K562 (cell line): ENCODE data around the gene MAP1S. TPM values are rescaled to one million over a fixed set of nuclear protein-coding genes. Genes with fewer than 3 reads are reported as not detected.

ENCODE experiments used
- ATAC-seq: fragments of 200-7000 bp; cut with Tn5 transposase; 3 replicates; pipeline ENCODE4 v1.9.1; 2020; ENCODE audit warnings: moderate library complexity
- BruUV-seq: library from RNA; stranded (reverse); fragments of 400-500 nt; replicated peaks from 2 replicates; lab custom pipeline; 2021; lab: Mats Ljungman, UMichigan
- CTCF ChIA-PET: fragments of 300-600 bp; formaldehyde crosslinking; extraction: SDS; loops from one replicate; lab custom pipeline; 2021; ENCODE audit warnings: low intra/inter-chr PET ratio; lab: Yijun Ruan, JAX
- POLR2A ChIA-PET: fragments of 300-600, 350-650 bp; sonication (Branson Sonifier 250); formaldehyde crosslinking; extraction: SDS; loops from one replicate; lab custom pipeline; 2021; ENCODE audit warnings: antibody characterized with exemption, inconsistent platforms; lab: Yijun Ruan, JAX
- DNase-seq, 4 experiments: peaks; one replicate each; pipeline versions ENCODE4 v3.0.0 to v3.0.0-alpha.2; 2011 to 2018; ENCODE audit warnings: low spot score in 3 of 4, mixed read lengths in 3 of 4; ENCODE audit errors: extremely low read depth in 1 of 4
- FAIRE-seq: peaks from 2 replicates; lab custom pipeline; 2011; peaks lifted over from hg19 to GRCh38; lab: Jason Lieb, UNC
- H2AFZ ChIP-seq: 2 replicates; pipeline ENCODE4 v1.6.0; 2011; ENCODE audit warnings: low read depth, low read length, control low read depth, inconsistent platforms
- H3K27ac ChIP-seq: fragments of 200-600 bp; 3 replicates; pipeline ENCODE4 v1.8.0; 2011; ENCODE audit warnings: low read depth, mild to moderate bottlenecking, control low read depth, inconsistent platforms, low read length, moderate library complexity, mixed read lengths; ENCODE audit errors: extremely low read depth
- H3K27me3 ChIP-seq, 2 experiments: fragments of 300-600 bp in 1 of 2; 2 replicates in 1 of 2; 3 replicates in 1 of 2; pipeline versions ENCODE4 v1.6.0 to v1.8.0; 2011; ENCODE audit warnings: inconsistent platforms in 2 of 2, low read length in 2 of 2, mild to moderate bottlenecking in 1 of 2, mixed read lengths in 1 of 2, moderate library complexity in 1 of 2; ENCODE audit not compliant: control insufficient read depth in 2 of 2, insufficient read depth in 2 of 2
- H3K36me3 ChIP-seq: fragments of 300-600 bp; 3 replicates; pipeline ENCODE4 v1.8.0; 2011; ENCODE audit warnings: mild to moderate bottlenecking, low read length, inconsistent platforms; ENCODE audit not compliant: control insufficient read depth, insufficient read depth
- H3K4me1 ChIP-seq, 2 experiments: fragments of 200-600 bp in 1 of 2; replicated peaks in 1 of 2; 2 replicates in 1 of 2; 3 replicates in 1 of 2; pipeline versions ENCODE4 v1.5.1 to v1.8.0; 2011; ENCODE audit warnings: inconsistent platforms in 2 of 2, low read length in 2 of 2, mild to moderate bottlenecking in 1 of 2, mixed read lengths in 1 of 2, moderate library complexity in 1 of 2; ENCODE audit not compliant: control insufficient read depth in 2 of 2, insufficient read depth in 2 of 2
- H3K4me2 ChIP-seq: 2 replicates; pipeline ENCODE4 v1.6.1; 2011; ENCODE audit warnings: low read length, control low read depth, inconsistent platforms, mixed read lengths; ENCODE audit not compliant: insufficient read depth
- H3K4me3 ChIP-seq: fragments of 200-600 bp; sonication (generic), shearing (Covaris generic); 2 replicates; pipeline ENCODE4 v1.5.1; 2016; ENCODE audit warnings: control low read depth, inconsistent platforms
- H3K79me2 ChIP-seq: fragments of 200-600 bp; 3 replicates; pipeline ENCODE4 v1.8.0; 2011; ENCODE audit warnings: low read length, inconsistent platforms; ENCODE audit not compliant: control insufficient read depth, insufficient read depth
- H3K9ac ChIP-seq, 2 experiments: 2 replicates each; pipeline versions ENCODE4 v1.6.0 to v1.6.1; 2011; ENCODE audit warnings: low read depth in 2 of 2, low read length in 2 of 2, control low read depth in 1 of 2, inconsistent platforms in 1 of 2, mild to moderate bottlenecking in 1 of 2, mixed read lengths in 1 of 2; ENCODE audit not compliant: insufficient read depth in 1 of 2
- H3K9me1 ChIP-seq: one replicate; pipeline ENCODE4 v1.6.0; 2011; ENCODE audit warnings: inconsistent platforms, mild to moderate bottlenecking, low read length, moderate library complexity; ENCODE audit not compliant: control insufficient read depth, insufficient read depth
- H3K9me3 ChIP-seq: replicated peaks from 2 replicates; pipeline ENCODE4 v1.5.1; 2011; ENCODE audit warnings: low read depth, low read length, inconsistent platforms; ENCODE audit not compliant: control insufficient read depth, insufficient read depth
- H4K20me1 ChIP-seq: replicated peaks from 2 replicates; pipeline ENCODE4 v1.6.1; 2011; ENCODE audit warnings: low read length, inconsistent platforms, mixed read lengths; ENCODE audit not compliant: control insufficient read depth, insufficient read depth
- EGR1 ChIP-seq: fragments of 450-650 bp; conservative IDR thresholded peaks from 2 replicates; pipeline ENCODE4 v1.6.1; 2017; ENCODE audit warnings: mild to moderate bottlenecking
- SOX6 ChIP-seq: fragments of 450-650 bp; IDR thresholded peaks from 2 replicates; pipeline ENCODE4 v1.6.1; 2014; ENCODE audit warnings: mild to moderate bottlenecking
- ZNF318 ChIP-seq, 2 experiments: fragments of 450-650 bp; IDR thresholded peaks; 2 replicates each; pipeline ENCODE4 v1.6.1; 2016; ENCODE audit warnings: mild to moderate bottlenecking in 2 of 2, borderline replicate concordance in 1 of 2, low read depth in 1 of 2, moderate library complexity in 1 of 2
- ZNF740 ChIP-seq, 3 experiments: fragments of 200-800 bp in 1 of 3; sonication (Bioruptor generic) in 1 of 3; sonication (generic) in 1 of 3; formaldehyde crosslinking in 1 of 3; IDR thresholded peaks; 2 replicates each; pipeline versions ENCODE4 v1.6.1 to v1.8.0; 2016 to 2022; ENCODE audit warnings: mild to moderate bottlenecking in 2 of 3, missing compliant biosample characterization in 2 of 3, missing genetic modification characterization in 2 of 3, missing genetic modification reagents in 1 of 3
- WGBS: fragments of 100-300 bp; shearing (Covaris generic); methylation state at CpG from one replicate; pipeline ENCODE4 v1.1.6; 2016; ENCODE audit warnings: low coverage, mixed read lengths; ENCODE audit not compliant: insufficient coverage; ENCODE audit errors: missing lambda C conversion rate; 5-methylcytosine and 5-hydroxymethylcytosine counted together
- in situ Hi-C: fragments of 300-500 bp; cut with MboI; formaldehyde crosslinking; loops from 4 replicates; pipeline ENCODE4 v1.15.0; 2018; ENCODE audit warnings: inconsistent platforms, mixed read lengths
- intact Hi-C: fragments of 100-400 bp; cut with micrococcal nuclease; formaldehyde crosslinking; loops from 2 replicates; pipeline ENCODE4 v1.14.2; 2022
- polyA plus RNA-seq, 8 experiments: library from polyadenylated mRNA; depleted of rRNA in 4 of 8; stranded (reverse) in 5 of 8; unstranded in 3 of 8; fragments of >200 nt; fragmentation: Nextera tagmentation in 2 of 8; fragmentation: Illumina TruSeq in 1 of 8; extraction: Ambion mirVana in 2 of 8; extraction: Trizol in 1 of 8; gene quantifications; 2 replicates each; pipeline versions ENCODE4 v1.2.1 to v1.2.3, GENCODE V29; 2011 to 2014; ENCODE audit warnings: inconsistent platforms in 1 of 8, missing spikeins in 1 of 8
- total RNA-seq, 7 experiments: library from RNA; depleted of rRNA in 6 of 7; stranded (reverse); fragments of >200 nt in 6 of 7; fragmentation: Illumina TruSeq in 2 of 7; extraction: Trizol in 2 of 7; gene quantifications; 2 replicates each; pipeline versions ENCODE4 v1.2.1 to v1.2.3, GENCODE V29; 2011 to 2021; ENCODE audit warnings: low replicate concordance in 1 of 7

Gene MAP1S
- total and polyA plus RNA-seq, 9 of the 15 experiments (the other 6 are each of a cell fraction or from before 2014, with no cell fraction given) = 2.0 to 81.0 (median 9.5) TPM

- Histone ChIP-seq H3K9ac (no peak overlapping the region), H3K27ac (no peak overlapping the region), H3K4me1 (peaks cover 0 to 24% of the 10 kb centered on the region in 2 experiments; a peak in 3 of 5 replicates), H3K9me3 (no peaks in the 10 kb centered on the region), H3K27me3 (peaks cover 3 to 19% of the 10 kb centered on the region in 2 experiments; a peak in 4 of 5 replicates), H3K4me3 (no peak overlapping the region), H3K79me2 (no peaks in the 10 kb centered on the region), H2AFZ (no peak overlapping the region), H4K20me1 (peaks cover 17% of the 10 kb centered on the region), H3K4me2 (no peak overlapping the region), H3K36me3 (no peaks in the 10 kb centered on the region), H3K9me1 (no peaks in the 10 kb centered on the region)
- 0% methylated on average over 1 of the region's 12 CpGs for WGBS
- in situ Hi-C loops = no loop called here
- DNase-seq = peak; percentile 44 to 53 (median 46)
- intact Hi-C loops = no loop called here
- TF ChIP-seq ZNF318 (IDR thresholded peaks at IDR 0.05; ENCODE audit: borderline replicate concordance in 1 of 2, low read depth in 1 of 2) (no peak), EGR1 (peak; percentile 63), SOX6 (no peak), ZNF740 (CRISPR knock-in tag; IDR thresholded peaks at IDR 0.05) (no peak), ZNF740 (tag; IDR thresholded peaks at IDR 0.05) (0 out of 4 replicates have a peak, but pooled peaks of 1 of the 2 experiments have one; percentile 52)
- FAIRE-seq = no peak
- ChIA-PET POLR2A (no interaction called here), CTCF (no interaction called here)
- no TSS peak for BruUV-seq
- ATAC-seq = no peak
Measured at GRCh38 chr19:17686023-17686521, 33.2 kb upstream of the MAP1S start.
